Measurements from ENCODE around the gene L3MBTL4. TPM values are rescaled to one million over a fixed set of nuclear protein-coding genes. Genes with fewer than 3 reads are reported as not detected.

Gene L3MBTL4
- total RNA-seq, 2 donors from 2014 or later, result 10.9 to 11.2 TPM

DNA sequence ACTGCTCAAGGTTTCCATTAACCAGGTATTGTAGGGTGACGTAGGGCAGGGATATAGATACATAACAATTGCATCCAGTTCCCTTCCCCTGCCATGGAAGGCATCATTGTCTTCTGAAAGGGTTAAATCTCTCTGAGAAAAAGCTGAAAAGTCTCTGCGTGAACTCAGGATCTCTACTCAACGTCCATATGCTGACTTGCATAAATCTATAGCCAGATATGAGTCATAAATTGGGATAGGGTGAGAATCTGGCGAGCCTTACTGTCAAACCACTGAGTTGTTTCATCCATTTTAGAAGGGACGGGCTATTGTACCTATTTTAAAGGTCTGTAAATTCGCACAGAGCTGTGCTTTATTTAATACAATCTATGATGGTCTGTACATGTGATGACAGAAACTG lies 258.3 kb downstream of the L3MBTL4 start:
- TF ChIP-seq, protein P1, sequence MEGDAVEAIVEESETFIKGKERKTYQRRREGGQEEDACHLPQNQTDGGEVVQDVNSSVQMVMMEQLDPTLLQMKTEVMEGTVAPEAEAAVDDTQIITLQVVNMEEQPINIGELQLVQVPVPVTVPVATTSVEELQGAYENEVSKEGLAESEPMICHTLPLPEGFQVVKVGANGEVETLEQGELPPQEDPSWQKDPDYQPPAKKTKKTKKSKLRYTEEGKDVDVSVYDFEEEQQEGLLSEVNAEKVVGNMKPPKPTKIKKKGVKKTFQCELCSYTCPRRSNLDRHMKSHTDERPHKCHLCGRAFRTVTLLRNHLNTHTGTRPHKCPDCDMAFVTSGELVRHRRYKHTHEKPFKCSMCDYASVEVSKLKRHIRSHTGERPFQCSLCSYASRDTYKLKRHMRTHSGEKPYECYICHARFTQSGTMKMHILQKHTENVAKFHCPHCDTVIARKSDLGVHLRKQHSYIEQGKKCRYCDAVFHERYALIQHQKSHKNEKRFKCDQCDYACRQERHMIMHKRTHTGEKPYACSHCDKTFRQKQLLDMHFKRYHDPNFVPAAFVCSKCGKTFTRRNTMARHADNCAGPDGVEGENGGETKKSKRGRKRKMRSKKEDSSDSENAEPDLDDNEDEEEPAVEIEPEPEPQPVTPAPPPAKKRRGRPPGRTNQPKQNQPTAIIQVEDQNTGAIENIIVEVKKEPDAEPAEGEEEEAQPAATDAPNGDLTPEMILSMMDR (IDR thresholded peaks at IDR 0.05), result no peak
- Histone ChIP-seq H3K4me3 (no peak overlapping the region), H3K27ac (no peak overlapping the region), H3K36me3 (replicated peaks in 1 of 2; ENCODE audit: insufficient read depth in 1 of 2, low read depth in 2 of 2) (no peaks in the 10 kb centered on the region), H3K9me3 (peaks cover 0 to 3% (median 0%) of the 10 kb centered on the region in 3 donors), H3K4me1 (no peaks in the 10 kb centered on the region), H3K27me3 (no peaks in the 10 kb centered on the region)
- intact Hi-C loops (cut with DNase I), result no loop called here
- DNase-seq (no peak), ATAC-seq (no peak)
- 78 to 82% methylated on average over 6 of the region's 6 CpGs for WGBS, 2 donors

DNA sequence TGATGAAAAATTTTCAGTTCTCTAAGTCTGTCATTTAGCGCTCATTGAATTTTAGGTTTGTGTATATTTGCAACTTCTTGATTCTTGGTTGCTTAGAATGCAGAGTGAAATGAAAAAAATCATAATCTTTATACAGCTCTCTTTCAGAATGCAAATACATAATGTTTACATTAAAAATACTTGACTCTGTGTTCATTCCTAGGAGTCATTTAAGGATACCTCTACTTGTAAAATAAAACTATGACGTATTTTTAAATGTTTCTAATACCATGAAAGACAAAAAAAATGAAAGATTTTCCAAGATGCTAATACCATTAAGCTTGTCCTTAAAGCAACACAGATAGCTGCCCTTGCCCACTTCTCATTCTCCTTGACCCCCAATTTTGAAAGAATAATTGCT lies 259.0 kb downstream of the L3MBTL4 start:
- Histone ChIP-seq H3K27ac (no peak overlapping the region), H3K27me3 (no peaks in the 10 kb centered on the region), H3K36me3 (replicated peaks in 1 of 2; ENCODE audit: insufficient read depth in 1 of 2, low read depth in 2 of 2) (no peaks in the 10 kb centered on the region), H3K4me3 (no peak overlapping the region), H3K4me1 (no peaks in the 10 kb centered on the region), H3K9me3 (peaks cover 0 to 3% (median 0%) of the 10 kb centered on the region in 3 donors)
- DNase-seq (no peak), ATAC-seq (no peak)
- 90 to 94% methylated on average over 2 of the region's 2 CpGs for WGBS, 2 donors
- TF ChIP-seq, protein P1 (IDR thresholded peaks at IDR 0.05), result no peak
- no peak for TF ChIP-seq POLR2A (IDR thresholded peaks at IDR 0.05)
- intact Hi-C loops (cut with DNase I), result no loop called here

DNA sequence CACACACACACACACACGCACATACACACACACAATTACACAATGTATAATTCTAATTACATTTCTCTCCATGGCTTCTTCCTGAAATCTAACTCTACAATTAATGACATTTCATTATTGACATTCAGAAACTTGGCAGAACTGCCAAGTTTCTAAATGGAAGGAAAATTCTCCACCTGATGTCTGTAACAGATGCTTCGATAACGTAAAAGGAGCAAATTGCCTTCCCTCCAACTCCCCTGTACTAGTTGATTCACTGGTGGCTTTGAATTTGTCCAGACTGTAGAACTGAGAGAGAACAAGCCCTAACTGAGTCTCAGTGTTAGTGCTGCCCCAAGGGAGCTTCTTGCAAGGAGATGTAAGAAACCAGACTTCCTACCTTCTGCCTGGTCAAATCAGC lies 264.3 kb downstream of the L3MBTL4 start:
- no peaks in the 10 kb centered on the region for H3K4me1 ChIP-seq
- intact Hi-C loops (cut with DNase I), result no loop called here
- no peak overlapping the region for H3K4me3 ChIP-seq
- no peak overlapping the region for H3K27ac ChIP-seq
- no peak for TF ChIP-seq POLR2A (IDR thresholded peaks at IDR 0.05)
- TF ChIP-seq, protein P1 (IDR thresholded peaks at IDR 0.05), result no peak
- H3K27me3 ChIP-seq, result no peaks in the 10 kb centered on the region
- 27 to 37% methylated on average over 3 of the region's 3 CpGs for WGBS, 2 donors
- ATAC-seq (no peak), DNase-seq (no peak)
- H3K36me3 ChIP-seq (replicated peaks in 1 of 2; ENCODE audit: insufficient read depth in 1 of 2, low read depth in 2 of 2), result no peaks in the 10 kb centered on the region
- peaks cover 0 to 3% (median 0%) of the 10 kb centered on the region in 3 donors for H3K9me3 ChIP-seq

DNA sequence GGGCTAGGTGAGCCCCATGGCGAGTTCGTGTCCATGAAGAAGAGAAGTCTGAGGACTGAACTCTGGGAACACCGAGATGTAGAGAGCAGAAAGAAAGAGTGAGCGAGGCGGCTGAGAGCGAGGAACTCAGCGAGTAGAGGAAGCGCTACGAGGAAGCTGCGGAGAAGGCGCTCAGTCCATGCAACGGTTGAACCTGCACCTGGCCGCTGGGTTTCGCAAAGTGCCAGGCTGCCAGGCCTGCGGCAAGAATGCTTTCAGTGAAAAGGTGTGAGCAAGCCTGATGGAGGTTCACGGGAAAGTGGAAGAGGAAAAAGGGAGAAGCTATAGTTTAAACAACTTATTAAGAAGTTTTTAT lies 268.4 kb downstream of the L3MBTL4 start:
- H3K36me3 ChIP-seq (replicated peaks in 1 of 2; ENCODE audit: insufficient read depth in 1 of 2, low read depth in 2 of 2), result no peaks in the 10 kb centered on the region
- H3K27ac ChIP-seq, result no peak overlapping the region
- no peak overlapping the region for H3K4me3 ChIP-seq
- H3K4me1 ChIP-seq, result no peaks in the 10 kb centered on the region
- intact Hi-C loops (cut with DNase I), result no loop called here
- 89 to 97% methylated on average over 16 of the region's 16 CpGs for WGBS, 2 donors
- no peaks in the 10 kb centered on the region for H3K27me3 ChIP-seq
- TF ChIP-seq POLR2A (IDR thresholded peaks at IDR 0.05), result no peak
- TF ChIP-seq, protein P1 (IDR thresholded peaks at IDR 0.05), result no peak
- H3K9me3 ChIP-seq, result no peaks in the 10 kb centered on the region
- ATAC-seq (no peak), DNase-seq (no peak)

DNA sequence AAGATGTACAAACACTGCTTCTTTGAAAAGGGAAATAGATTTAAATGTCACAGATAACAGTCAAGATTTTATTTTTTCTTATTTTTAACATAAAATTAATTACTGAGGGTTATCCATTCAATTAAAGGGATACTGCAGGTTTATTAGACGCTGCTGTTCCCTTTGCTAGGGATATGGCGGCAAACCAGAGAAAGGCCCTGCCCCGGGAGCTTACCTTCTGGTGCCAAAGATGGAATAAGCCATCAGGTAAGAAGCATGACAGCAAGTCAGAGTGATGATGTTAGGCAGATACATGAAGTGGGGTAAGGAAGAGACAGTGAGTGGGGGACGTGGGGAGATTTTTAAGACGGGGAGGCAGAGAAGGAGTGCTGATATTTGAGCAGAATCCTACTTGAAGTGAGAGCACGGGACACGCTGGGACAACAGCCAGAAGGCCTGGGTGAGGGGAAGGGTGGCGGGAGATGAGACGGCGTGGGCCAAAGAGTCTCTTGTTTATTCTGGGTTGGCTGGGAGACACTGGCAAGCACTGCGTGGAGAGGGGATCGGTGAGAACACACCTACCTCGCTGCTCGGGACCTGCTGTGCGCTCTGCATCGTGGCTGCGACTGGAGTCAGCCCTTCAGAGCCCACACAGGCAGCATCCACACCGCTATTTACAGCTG lies 268.9 kb downstream of the L3MBTL4 start:
- DNase-seq, result no peak
- Histone ChIP-seq H3K27ac (no peak overlapping the region), H3K36me3 (replicated peaks in 1 of 2; ENCODE audit: insufficient read depth in 1 of 2, low read depth in 2 of 2) (no peaks in the 10 kb centered on the region), H3K27me3 (no peaks in the 10 kb centered on the region), H3K9me3 (no peaks in the 10 kb centered on the region), H3K4me3 (no peak overlapping the region), H3K4me1 (no peaks in the 10 kb centered on the region)
- TF ChIP-seq, protein P1 (IDR thresholded peaks at IDR 0.05), result no peak
- TF ChIP-seq POLR2A (IDR thresholded peaks at IDR 0.05), result no peak
- no peak for ATAC-seq
- 84 to 86% methylated on average over 18 of the region's 18 CpGs for WGBS, 2 donors
- intact Hi-C loops (cut with DNase I), result no loop called here

Measured in body of pancreas (tissue), 4 donors.